Right renal cortex interstitium (tissue), 3 donors: ENCODE results near the gene F7. TPM values are rescaled to one million over a fixed set of nuclear protein-coding genes. Genes with fewer than 3 reads are reported as not detected.

Source experiments
- DNase-seq, 3 donors: peaks; one replicate each; pipeline ENCODE4 v3.0.0-alpha.2; 2013; ENCODE audit warnings: low read depth in 3 of 3, low spot score in 2 of 3
- polyA plus RNA-seq, 3 donors: library from polyadenylated mRNA; unstranded; fragments of 120-200 nt; gene quantifications; one replicate each; pipeline ENCODE4 v1.2.1, GENCODE V29; 2013; ENCODE audit not compliant: insufficient read length in 3 of 3

The F7 gene
- polyA plus RNA-seq, 3 donors = 2.6 to 4.5 (median 3.2) TPM

DNA sequence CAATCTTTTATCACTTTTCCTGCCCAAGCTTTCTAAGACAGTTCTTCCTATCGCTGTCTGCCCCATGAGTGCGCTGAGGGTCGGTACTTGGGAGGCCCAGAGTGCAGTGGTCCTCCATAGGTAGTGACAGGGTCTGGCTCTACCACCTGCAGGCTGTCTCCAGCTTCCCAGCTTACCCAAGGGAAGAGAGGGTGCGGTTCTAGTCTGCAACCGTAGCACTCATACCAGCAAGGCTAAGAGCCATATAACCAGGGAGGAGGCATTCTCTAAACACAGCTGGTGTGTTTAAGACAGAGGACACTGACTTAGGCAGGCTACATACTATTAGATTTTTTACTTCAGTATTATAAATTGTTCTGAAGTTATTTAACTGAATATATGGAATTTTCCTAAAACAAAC is 61.1 kb downstream of the F7 start:
- no peak for DNase-seq

DNA sequence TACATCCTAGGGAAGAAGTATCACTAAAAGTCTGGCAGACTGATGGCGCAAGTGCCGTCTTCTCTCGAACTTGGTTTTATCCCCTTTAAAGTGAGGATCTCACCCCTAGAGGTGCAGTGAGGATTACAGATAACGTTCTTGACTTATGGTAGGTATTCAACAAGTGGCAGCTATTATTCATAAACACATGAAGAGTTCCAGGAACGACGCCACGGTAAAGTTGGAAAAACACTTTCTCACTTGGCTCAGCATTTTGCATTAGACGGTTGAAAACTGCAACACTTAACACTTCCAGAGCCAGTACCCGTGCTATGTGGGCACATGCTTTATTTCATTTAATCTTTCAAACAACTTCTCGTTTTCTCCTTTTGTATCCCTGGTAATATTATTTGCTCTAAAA is 61.6 kb downstream of the F7 start:
- no peak for DNase-seq

DNA sequence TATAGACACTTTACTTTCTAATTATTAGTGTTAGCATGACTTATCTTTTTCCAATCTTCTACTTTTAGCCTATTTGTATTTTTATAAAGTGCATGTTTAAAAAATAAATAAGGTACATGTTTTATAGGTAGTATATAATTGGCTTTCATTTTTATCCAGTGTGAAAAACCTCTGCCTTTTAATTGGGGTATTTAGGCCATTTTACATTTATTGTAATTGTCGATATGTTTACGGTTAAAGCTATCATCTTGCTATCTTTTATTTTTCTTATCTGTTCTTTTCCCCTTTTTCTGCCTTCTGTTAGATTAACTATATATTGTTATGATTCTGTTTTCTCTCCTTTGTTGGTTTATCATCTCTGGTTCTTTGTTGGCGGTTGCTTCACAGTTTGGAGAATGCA is 62.0 kb downstream of the F7 start:
- DNase-seq = no peak

DNA sequence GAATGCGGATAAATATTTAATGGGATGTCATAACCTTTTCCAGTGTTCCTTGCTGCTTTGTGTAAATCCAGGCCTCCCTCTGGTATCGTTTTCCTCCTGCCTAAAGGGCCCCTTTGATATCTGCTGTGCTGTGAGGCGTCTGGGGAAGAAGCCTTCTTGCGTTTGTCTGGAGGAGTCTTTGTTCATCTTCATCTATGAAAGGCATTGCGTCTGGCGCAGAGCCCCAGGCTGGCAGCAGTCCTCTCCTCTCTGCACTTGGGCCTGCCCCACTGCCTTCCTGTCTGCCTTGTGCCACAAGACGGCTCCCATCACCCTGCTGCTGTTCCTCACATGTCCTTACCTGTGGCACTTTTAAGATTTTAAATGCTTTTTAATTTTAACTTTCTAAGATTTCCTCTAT is 62.6 kb downstream of the F7 start:
- no peak for DNase-seq

GRCh38 chr13:113169277-113170272 is 64.0 kb downstream of the F7 start:
- DNase-seq = no peak

Other genes with a start within 250 kb of the F7 start
- gene MCF2L, start 136.6 kb upstream of the F7 start, polyA plus RNA-seq = 10 to 100 TPM; 22.3 to 26.3 (median 26.2) TPM
- gene F10, start 17.0 kb downstream of the F7 start, polyA plus RNA-seq = 10 to 100 TPM; 16.9 to 20.3 (median 17.7) TPM
- 1 to 10 TPM in 2 of 3 donors, under 1 TPM in 1; 0.75 to 2.8 (median 1.6) TPM for gene PROZ, start 52.9 kb downstream of the F7 start, polyA plus RNA-seq
- gene PCID2, start 102.9 kb downstream of the F7 start, polyA plus RNA-seq = 10 to 100 TPM; 57.0 to 63.3 (median 60.5) TPM
- gene CUL4A, start 103.8 kb downstream of the F7 start, polyA plus RNA-seq = 10 to 100 TPM; 79.3 to 85.1 (median 83.9) TPM
- 100 to 1,000 TPM; 173 to 191 (median 182) TPM for gene LAMP1, start 191.4 kb downstream of the F7 start, polyA plus RNA-seq